Measurements from ENCODE around the gene PTPN7. TPM values are rescaled to one million over a fixed set of nuclear protein-coding genes. Genes with fewer than 3 reads are reported as not detected.
A peak's percentile ranks its signal among the peaks of the same experiment; 100 is the strongest.

PTPN7 gene
- total and polyA plus RNA-seq, 2 of the 13 experiments (the other 11 are each of a cell fraction or from before 2014, with no cell fraction given) = not detected

DNA sequence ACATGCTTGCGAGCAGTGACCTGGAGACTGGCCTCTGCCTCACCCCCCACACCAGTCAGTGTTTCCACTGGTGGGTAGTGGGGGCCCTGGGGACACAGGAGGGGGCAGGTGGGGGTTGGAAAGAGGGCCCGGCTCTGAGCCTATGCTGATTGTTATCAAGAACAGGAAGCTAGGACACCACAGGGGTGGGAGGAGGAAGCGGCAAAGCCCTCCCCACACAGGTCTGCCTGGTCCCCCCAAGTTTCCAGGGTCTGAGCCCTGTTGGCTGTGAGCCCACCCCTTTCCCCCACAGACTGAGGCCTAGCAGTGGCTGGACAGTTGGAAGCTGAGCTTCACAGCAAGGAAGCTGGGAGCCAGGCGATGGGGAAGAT, 1.6 kb upstream of the PTPN7 start:
- Histone ChIP-seq H3K4me2 (ENCODE audit: low read depth, low read length) (peak overlapping the region; percentile 18; the same call in 1 of the 2 replicates), H3K9ac (ENCODE audit: insufficient read depth, low read depth, low read length) (no peak overlapping the region), H2AFZ (ENCODE audit: low read length) (no peak overlapping the region), H3K4me1 (ENCODE audit: insufficient read depth, low read length) (peaks cover 25% of the 10 kb centered on the region), H3K27me3 (ENCODE audit: control insufficient read depth in 1 of 2, insufficient read depth in 2 of 2, low read length in 2 of 2) (peaks cover 7 to 74% of the 10 kb centered on the region in 2 experiments), H3K27ac (ENCODE audit: extremely low read length, insufficient read depth, low read length) (no peak overlapping the region), H3K4me3 (replicated peaks in 1 of 3; ENCODE audit: insufficient read depth in 1 of 3, low read depth in 2 of 3, low read length in 3 of 3) (no peak overlapping the region), H3K36me3 (replicated peaks in 1 of 2; ENCODE audit: control insufficient read depth in 1 of 2, insufficient read depth in 2 of 2, low read length in 2 of 2) (no peaks in the 10 kb centered on the region), H3K9me3 (ENCODE audit: low read length) (no peaks in the 10 kb centered on the region), H3K79me2 (ENCODE audit: insufficient read depth, low read length) (no peaks in the 10 kb centered on the region), H4K20me1 (ENCODE audit: insufficient read depth, low read length) (no peaks in the 10 kb centered on the region)
- no peak for ATAC-seq
- BruUV-seq (replicated peaks) = no TSS peak
- DNase-seq (ENCODE audit: low spot score) = no peak
- WGBS (ENCODE audit: low lambda C conversion rate) = 11% methylated on average over 1 of the region's 4 CpGs
- no peak for FAIRE-seq
- TF ChIP-seq, protein P1, sequence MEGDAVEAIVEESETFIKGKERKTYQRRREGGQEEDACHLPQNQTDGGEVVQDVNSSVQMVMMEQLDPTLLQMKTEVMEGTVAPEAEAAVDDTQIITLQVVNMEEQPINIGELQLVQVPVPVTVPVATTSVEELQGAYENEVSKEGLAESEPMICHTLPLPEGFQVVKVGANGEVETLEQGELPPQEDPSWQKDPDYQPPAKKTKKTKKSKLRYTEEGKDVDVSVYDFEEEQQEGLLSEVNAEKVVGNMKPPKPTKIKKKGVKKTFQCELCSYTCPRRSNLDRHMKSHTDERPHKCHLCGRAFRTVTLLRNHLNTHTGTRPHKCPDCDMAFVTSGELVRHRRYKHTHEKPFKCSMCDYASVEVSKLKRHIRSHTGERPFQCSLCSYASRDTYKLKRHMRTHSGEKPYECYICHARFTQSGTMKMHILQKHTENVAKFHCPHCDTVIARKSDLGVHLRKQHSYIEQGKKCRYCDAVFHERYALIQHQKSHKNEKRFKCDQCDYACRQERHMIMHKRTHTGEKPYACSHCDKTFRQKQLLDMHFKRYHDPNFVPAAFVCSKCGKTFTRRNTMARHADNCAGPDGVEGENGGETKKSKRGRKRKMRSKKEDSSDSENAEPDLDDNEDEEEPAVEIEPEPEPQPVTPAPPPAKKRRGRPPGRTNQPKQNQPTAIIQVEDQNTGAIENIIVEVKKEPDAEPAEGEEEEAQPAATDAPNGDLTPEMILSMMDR (CRISPR knock-in tag; IDR thresholded peaks at IDR 0.05) = no peak
- TF ChIP-seq WIZ (CRISPR knock-in tag; IDR thresholded peaks at IDR 0.05) (no peak), ZNF615 (CRISPR knock-in tag; IDR thresholded peaks at IDR 0.05; ENCODE audit: borderline replicate concordance) (no peak), NFKB2 (CRISPR knock-in tag; IDR thresholded peaks at IDR 0.05; ENCODE audit: borderline replicate concordance) (no peak), ZNF460 (CRISPR knock-in tag; IDR thresholded peaks at IDR 0.05; ENCODE audit: borderline replicate concordance) (no peak), ETV5 (CRISPR knock-in tag; IDR thresholded peaks at IDR 0.05; ENCODE audit: borderline replicate concordance) (no peak), ATAD3A (CRISPR knock-in tag; IDR thresholded peaks at IDR 0.05) (no peak), PAX8 (CRISPR knock-in tag; IDR thresholded peaks at IDR 0.05; ENCODE audit: borderline replicate concordance) (no peak), ZNF75D (CRISPR knock-in tag; IDR thresholded peaks at IDR 0.05; ENCODE audit: borderline replicate concordance) (no peak), ZNF703 (CRISPR knock-in tag; IDR thresholded peaks at IDR 0.05; ENCODE audit: borderline replicate concordance) (no peak), ZNF652 (CRISPR knock-in tag; IDR thresholded peaks at IDR 0.05; ENCODE audit: borderline replicate concordance, low read depth) (no peak), RBFOX2 (IDR thresholded peaks at IDR 0.05; ENCODE audit: low read depth, low read length) (no peak)
- TF ChIP-seq, protein P2, sequence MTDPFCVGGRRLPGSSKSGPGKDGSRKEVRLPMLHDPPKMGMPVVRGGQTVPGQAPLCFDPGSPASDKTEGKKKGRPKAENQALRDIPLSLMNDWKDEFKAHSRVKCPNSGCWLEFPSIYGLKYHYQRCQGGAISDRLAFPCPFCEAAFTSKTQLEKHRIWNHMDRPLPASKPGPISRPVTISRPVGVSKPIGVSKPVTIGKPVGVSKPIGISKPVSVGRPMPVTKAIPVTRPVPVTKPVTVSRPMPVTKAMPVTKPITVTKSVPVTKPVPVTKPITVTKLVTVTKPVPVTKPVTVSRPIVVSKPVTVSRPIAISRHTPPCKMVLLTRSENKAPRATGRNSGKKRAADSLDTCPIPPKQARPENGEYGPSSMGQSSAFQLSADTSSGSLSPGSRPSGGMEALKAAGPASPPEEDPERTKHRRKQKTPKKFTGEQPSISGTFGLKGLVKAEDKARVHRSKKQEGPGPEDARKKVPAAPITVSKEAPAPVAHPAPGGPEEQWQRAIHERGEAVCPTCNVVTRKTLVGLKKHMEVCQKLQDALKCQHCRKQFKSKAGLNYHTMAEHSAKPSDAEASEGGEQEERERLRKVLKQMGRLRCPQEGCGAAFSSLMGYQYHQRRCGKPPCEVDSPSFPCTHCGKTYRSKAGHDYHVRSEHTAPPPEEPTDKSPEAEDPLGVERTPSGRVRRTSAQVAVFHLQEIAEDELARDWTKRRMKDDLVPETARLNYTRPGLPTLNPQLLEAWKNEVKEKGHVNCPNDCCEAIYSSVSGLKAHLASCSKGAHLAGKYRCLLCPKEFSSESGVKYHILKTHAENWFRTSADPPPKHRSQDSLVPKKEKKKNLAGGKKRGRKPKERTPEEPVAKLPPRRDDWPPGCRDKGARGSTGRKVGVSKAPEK (CRISPR knock-in tag; IDR thresholded peaks at IDR 0.05; ENCODE audit: borderline replicate concordance) = no peak
- in situ Hi-C loops (cut with HindIII; ENCODE audit: extremely low pct_ligation_motif_present, low pct_unique_long_range_greater_than_20kb) (no loop called here), intact Hi-C loops (cut with micrococcal nuclease; ENCODE audit: unreplicated experiment) (no loop called here)
- ChIA-PET CTCF (ENCODE audit: low intra/inter-chr PET ratio, low total read pairs) (no interaction called here), POLR2A (no interaction called here)
